ES-I3 (cell line): ENCODE measurements around the gene KMT2C.
"Not testable (repeated sequence)": the region's sequence is repeated elsewhere in the genome, so short reads cannot be mapped to it uniquely, and the experiment has no call there.

Source experiments
- H3K36me3 ChIP-seq: 2 replicates; pipeline ENCODE4 v1.6.1; 2013; ENCODE audit warnings: mild to moderate bottlenecking, low read length, control low read depth, moderate library complexity; ENCODE audit not compliant: insufficient read depth
- H3K4me1 ChIP-seq: 2 replicates; pipeline ENCODE4 v1.6.1; 2013; ENCODE audit warnings: mild to moderate bottlenecking, control low read depth, low read length; ENCODE audit not compliant: insufficient read depth
- H3K9ac ChIP-seq: 2 replicates; pipeline ENCODE4 v1.6.1; 2013; ENCODE audit warnings: low read depth, mild to moderate bottlenecking, low read length, moderate library complexity
- H3K9me3 ChIP-seq: 2 replicates; pipeline ENCODE4 v1.6.1; 2013; ENCODE audit warnings: mild to moderate bottlenecking, low read length, moderate library complexity; ENCODE audit not compliant: control insufficient read depth, insufficient read depth

The KMT2C gene

GRCh38 chr7:152399344-152399743 is 36.5 kb downstream of the KMT2C start:
- H3K4me1 ChIP-seq = no peaks in the 10 kb centered on the region

DNA sequence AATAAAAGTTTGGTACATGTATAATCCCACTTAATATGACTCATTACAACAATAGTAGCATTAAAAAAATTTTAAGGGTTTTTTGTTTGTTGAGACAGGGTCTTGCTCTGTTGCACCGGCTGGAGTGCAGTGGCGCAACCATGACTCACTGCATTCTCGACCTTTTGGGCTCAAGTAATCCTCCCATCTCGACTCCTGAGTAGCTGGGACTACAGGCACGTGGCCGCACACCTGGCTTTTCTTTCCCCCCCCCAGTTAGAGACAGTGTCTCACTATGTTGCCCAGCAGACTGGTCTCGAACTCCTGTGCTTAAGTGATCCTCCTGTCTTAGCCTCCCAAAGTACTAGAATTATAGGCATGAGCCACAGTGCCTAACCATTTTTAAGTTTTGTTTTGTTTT is 40.7 kb downstream of the KMT2C start:
- Histone ChIP-seq H3K9me3 (no peaks in the 10 kb centered on the region), H3K9ac (no peak overlapping the region), H3K4me1 (no peaks in the 10 kb centered on the region), H3K36me3 (no peaks in the 10 kb centered on the region)

More at GRCh38 chr7:152399344-152399743, 36.5 kb downstream of the KMT2C start:
- Histone ChIP-seq H3K36me3 (no peaks in the 10 kb centered on the region), H3K9ac (no peak overlapping the region), H3K9me3 (no peaks in the 10 kb centered on the region)

DNA sequence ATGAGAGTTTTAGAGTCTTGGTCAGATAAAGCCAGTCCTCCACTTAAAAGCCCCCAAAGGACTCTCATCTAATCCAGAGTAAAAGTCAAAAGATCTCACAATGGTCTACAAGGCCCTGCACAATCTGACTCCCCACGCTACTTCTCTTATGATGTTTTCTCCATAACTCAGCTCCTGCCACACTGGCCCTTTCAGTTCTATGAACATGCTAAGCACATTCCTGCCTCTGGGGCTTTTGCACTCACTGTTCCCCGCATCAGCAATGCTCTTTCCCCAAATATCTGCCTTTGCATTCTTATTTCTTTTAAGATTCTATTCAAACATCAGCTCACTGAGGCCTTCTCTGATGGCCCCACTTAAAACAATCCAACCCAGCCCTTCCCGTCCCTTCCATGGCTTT is 41.6 kb downstream of the KMT2C start:
- H3K9ac ChIP-seq, H3K36me3 ChIP-seq, H3K9me3 ChIP-seq, H3K4me1 ChIP-seq: not testable (repeated sequence)

- Histone ChIP-seq H3K4me1 (no peaks in the 10 kb centered on the region), H3K9ac (no peak overlapping the region), H3K36me3 (no peaks in the 10 kb centered on the region), H3K9me3 (no peaks in the 10 kb centered on the region)
These were observed 43.5 kb downstream of the KMT2C start for GRCh38 chr7:152392254-152392653.

GRCh38 chr7:152386136-152386764 is 49.6 kb downstream of the KMT2C start:
- H3K4me1 ChIP-seq, H3K36me3 ChIP-seq, H3K9ac ChIP-seq, H3K9me3 ChIP-seq: not testable (repeated sequence)

DNA sequence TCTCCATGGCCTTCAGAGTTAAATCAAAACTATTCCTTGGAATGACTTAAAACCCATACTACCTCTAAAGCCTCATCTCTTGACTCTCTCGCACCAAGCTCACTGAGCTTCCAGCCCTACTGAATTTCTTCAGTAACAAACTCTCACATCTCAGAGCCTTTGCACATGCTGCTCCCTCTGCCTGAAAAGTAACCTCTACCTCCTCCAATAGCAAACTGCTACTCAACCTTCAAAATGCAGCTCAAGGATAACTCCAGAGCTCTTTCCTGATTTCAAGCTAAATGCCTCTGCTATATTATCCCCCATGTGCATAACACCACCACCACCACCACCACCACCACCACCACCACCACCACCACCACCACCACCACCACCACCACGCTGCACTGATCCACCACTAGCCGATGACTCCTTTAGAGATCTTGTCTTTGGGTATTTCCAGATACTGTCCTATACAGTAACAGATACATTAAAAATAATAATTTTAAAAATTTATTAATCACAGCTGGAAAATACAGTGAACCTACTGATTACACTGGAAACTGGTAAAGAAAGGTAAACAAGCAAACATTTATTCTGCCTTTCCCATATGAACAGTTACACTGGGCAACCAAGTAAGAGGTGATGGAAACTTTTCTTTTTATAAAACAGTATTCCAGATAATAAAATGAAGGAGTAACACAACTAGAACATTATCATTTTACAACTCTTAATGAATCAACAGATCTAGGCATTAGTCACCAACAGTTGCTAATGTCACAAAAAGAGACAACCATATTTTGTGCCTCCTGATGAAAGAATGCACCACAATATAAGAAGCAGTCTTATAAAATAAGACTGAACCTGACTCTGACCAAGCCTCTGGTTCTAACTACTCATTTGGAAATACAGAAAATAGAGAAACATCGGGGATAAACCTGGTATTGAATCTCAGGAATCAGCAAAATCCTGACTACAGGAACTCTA is 51.3 kb downstream of the KMT2C start:
- H3K9me3 ChIP-seq, H3K36me3 ChIP-seq, H3K9ac ChIP-seq, H3K4me1 ChIP-seq: not testable (repeated sequence)

GRCh38 chr7:152383341-152384234 is 52.2 kb downstream of the KMT2C start:
- Histone ChIP-seq H3K9ac (no peak overlapping the region), H3K36me3 (no peaks in the 10 kb centered on the region), H3K4me1 (0 out of 2 replicates have a peak, but pooled peaks cover 8% of the 10 kb centered on the region), H3K9me3 (no peaks in the 10 kb centered on the region)

DNA sequence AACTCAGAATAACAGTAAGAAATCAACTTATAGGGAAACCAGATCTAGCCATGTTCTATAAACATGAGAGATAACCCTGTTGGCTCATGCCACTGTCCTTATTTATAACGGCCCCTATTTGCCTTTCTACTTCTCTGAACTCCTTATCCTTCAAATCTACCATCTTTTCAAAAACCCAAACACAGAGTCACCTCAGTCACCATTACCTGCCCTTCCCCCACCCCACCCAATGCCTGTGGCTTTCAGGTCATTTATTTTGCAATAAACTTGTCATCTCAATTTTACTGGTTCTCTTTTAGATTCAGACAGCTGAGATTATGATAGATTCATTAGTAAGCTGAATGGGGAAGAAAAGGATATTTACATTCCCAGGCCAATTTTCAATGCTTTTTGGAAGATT is 53.6 kb downstream of the KMT2C start:
- Histone ChIP-seq H3K9me3 (no peaks in the 10 kb centered on the region), H3K36me3 (no peaks in the 10 kb centered on the region), H3K9ac (no peak overlapping the region), H3K4me1 (0 out of 2 replicates have a peak, but pooled peaks cover 8% of the 10 kb centered on the region)

GRCh38 chr7:152380931-152381578 is 54.7 kb downstream of the KMT2C start:
- H3K9me3 ChIP-seq, H3K9ac ChIP-seq, H3K4me1 ChIP-seq, H3K36me3 ChIP-seq: not testable (repeated sequence)

DNA sequence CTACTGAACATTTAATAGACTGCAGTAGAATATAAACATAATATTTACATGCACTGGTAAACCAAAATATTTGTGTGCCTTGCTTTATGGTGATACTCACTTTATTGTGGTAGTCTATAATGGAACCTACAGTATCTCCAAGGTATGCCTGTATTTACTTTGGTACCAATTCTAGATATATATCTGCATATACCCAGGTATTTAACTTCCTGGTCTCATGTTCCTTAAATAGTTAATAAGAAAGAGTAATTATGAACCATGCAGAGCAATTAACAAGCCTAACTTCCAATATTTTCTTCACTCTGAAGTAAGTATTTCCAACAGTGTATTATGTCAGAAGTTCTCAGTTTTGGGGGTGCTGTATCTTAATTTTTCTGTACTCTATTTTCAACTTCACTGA is 57.3 kb downstream of the KMT2C start:
- not testable (repeated sequence) for H3K9ac ChIP-seq, H3K4me1 ChIP-seq, H3K36me3 ChIP-seq, H3K9me3 ChIP-seq

DNA sequence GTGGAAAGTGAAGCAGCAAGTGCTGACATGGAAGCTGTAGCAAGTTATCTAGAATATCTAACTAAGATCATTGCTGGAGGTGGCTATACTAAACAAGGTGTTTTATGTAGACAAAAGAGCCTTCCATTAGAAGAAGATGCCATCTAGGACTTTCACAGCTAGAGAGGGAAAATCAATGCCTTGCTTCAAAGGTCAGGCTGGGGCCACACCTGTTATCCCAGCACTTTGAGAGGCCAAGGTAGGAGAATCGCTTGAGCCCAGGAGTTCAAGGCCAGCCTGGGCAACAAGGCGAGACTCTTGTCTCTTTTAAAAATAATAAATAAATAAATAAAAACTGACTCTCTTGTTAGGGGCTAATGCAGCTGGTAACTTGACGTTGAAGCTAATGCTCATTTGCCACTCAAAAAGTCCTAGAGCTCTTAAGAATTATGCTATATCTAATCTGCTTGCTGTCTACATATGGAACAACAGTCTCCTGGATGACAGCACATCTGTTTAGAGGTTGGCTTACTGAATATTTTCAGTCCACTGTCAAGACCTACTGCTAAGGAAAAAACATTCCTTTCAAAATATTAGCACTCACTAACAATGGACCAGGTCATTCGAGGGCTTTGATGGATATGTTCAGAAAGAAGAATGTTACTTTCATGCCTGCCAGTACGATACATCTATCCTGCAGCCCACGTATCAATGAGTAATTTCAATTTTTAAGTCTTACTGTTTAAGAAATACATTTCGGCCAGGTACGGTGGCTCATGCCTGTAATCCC is 58.9 kb downstream of the KMT2C start:
- H3K9me3 ChIP-seq, H3K4me1 ChIP-seq, H3K36me3 ChIP-seq, H3K9ac ChIP-seq: not testable (repeated sequence)

DNA sequence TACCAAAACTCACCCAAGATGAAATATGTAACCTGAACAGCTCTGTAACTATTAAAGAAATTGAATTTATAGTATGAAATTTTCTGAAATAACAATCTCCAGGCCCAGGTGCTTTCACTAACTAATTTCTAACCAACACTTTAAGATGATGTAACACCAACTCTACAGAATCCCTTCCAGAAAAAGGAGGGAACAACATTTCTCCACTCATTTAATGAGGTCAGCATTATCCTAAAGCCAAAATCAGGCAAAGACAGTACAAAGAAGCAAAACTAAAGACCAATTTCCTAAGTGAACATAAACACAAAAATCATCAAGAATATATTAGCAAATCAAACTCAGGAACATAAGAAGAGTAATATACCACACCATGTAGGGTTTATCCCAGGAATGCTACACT is 65.5 kb downstream of the KMT2C start:
- Histone ChIP-seq H3K9me3 (no peaks in the 10 kb centered on the region), H3K9ac (no peak overlapping the region), H3K4me1 (no peaks in the 10 kb centered on the region; the same call in 1 of the 2 replicates), H3K36me3 (no peaks in the 10 kb centered on the region)

- H3K9ac ChIP-seq = no peak overlapping the region
- no peaks in the 10 kb centered on the region for H3K36me3 ChIP-seq
- no peaks in the 10 kb centered on the region; the same call in 1 of the 2 replicates for H3K4me1 ChIP-seq
- H3K9me3 ChIP-seq = no peaks in the 10 kb centered on the region
These were observed 66.3 kb downstream of the KMT2C start for GRCh38 chr7:152369518-152369917.
